Measurements from ENCODE around the gene SMIM41. TPM values are rescaled to one million over a fixed set of nuclear protein-coding genes. Genes with fewer than 3 reads are reported as not detected.

SMIM41 gene
- total RNA-seq, 1 donor from 2014 or later = not detected

GRCh38 chr12:52125476-52125900 is 46.0 kb downstream of the SMIM41 start:
- Histone ChIP-seq H3K27me3 (ENCODE audit: control insufficient read depth, insufficient read depth, low read length) (peaks cover 8% of the 10 kb centered on the region), H3K4me3 (ENCODE audit: low read depth, low read length) (no peak overlapping the region), H3K36me3 (ENCODE audit: control insufficient read depth, insufficient read depth, low read length) (no peaks in the 10 kb centered on the region)
- TF ChIP-seq CTCF (IDR thresholded peaks at IDR 0.05; ENCODE audit: insufficient read depth, low read length, poor library complexity, severe bottlenecking) = no peak
- no peak for DNase-seq (ENCODE audit: low read depth)

GRCh38 chr12:52126050-52126604 is 46.6 kb downstream of the SMIM41 start:
- DNase-seq (ENCODE audit: low read depth) = no peak
- Histone ChIP-seq H3K4me3 (ENCODE audit: low read depth, low read length) (no peak overlapping the region), H3K27me3 (ENCODE audit: control insufficient read depth, insufficient read depth, low read length) (peaks cover 8% of the 10 kb centered on the region), H3K36me3 (ENCODE audit: control insufficient read depth, insufficient read depth, low read length) (no peaks in the 10 kb centered on the region)
- no peak for TF ChIP-seq CTCF (IDR thresholded peaks at IDR 0.05; ENCODE audit: insufficient read depth, low read length, poor library complexity, severe bottlenecking)

- H3K27me3 ChIP-seq (ENCODE audit: control insufficient read depth, insufficient read depth, low read length) = peaks cover 8% of the 10 kb centered on the region
- no peaks in the 10 kb centered on the region for H3K36me3 ChIP-seq (ENCODE audit: control insufficient read depth, insufficient read depth, low read length)
- H3K4me3 ChIP-seq (ENCODE audit: low read depth, low read length) = no peak overlapping the region
- no peak for TF ChIP-seq CTCF (IDR thresholded peaks at IDR 0.05; ENCODE audit: insufficient read depth, low read length, poor library complexity, severe bottlenecking)
- no peak for DNase-seq (ENCODE audit: low read depth)
Measured at GRCh38 chr12:52126605-52127578, 47.4 kb downstream of the SMIM41 start.

- Histone ChIP-seq H3K36me3 (ENCODE audit: control insufficient read depth, insufficient read depth, low read length) (no peaks in the 10 kb centered on the region), H3K4me3 (ENCODE audit: low read depth, low read length) (no peak overlapping the region), H3K27me3 (ENCODE audit: control insufficient read depth, insufficient read depth, low read length) (peaks cover 8% of the 10 kb centered on the region)
- TF ChIP-seq CTCF (IDR thresholded peaks at IDR 0.05; ENCODE audit: insufficient read depth, low read length, poor library complexity, severe bottlenecking) = no peak
- no peak for DNase-seq (ENCODE audit: low read depth)
Measured at GRCh38 chr12:52127683-52128450, 48.4 kb downstream of the SMIM41 start.

GRCh38 chr12:52130711-52131110 is 51.2 kb downstream of the SMIM41 start:
- no peak overlapping the region for H3K4me3 ChIP-seq (ENCODE audit: low read depth, low read length)
- no peak for DNase-seq (ENCODE audit: low read depth)
- H3K36me3 ChIP-seq (ENCODE audit: control insufficient read depth, insufficient read depth, low read length) = no peaks in the 10 kb centered on the region
- peaks cover 4% of the 10 kb centered on the region for H3K27me3 ChIP-seq (ENCODE audit: control insufficient read depth, insufficient read depth, low read length)
- TF ChIP-seq CTCF (IDR thresholded peaks at IDR 0.05; ENCODE audit: insufficient read depth, low read length, poor library complexity, severe bottlenecking) = no peak

Data from kidney epithelial cell (primary cell).